Measurements from ENCODE around the gene FTSJ3.

FTSJ3 gene

DNA sequence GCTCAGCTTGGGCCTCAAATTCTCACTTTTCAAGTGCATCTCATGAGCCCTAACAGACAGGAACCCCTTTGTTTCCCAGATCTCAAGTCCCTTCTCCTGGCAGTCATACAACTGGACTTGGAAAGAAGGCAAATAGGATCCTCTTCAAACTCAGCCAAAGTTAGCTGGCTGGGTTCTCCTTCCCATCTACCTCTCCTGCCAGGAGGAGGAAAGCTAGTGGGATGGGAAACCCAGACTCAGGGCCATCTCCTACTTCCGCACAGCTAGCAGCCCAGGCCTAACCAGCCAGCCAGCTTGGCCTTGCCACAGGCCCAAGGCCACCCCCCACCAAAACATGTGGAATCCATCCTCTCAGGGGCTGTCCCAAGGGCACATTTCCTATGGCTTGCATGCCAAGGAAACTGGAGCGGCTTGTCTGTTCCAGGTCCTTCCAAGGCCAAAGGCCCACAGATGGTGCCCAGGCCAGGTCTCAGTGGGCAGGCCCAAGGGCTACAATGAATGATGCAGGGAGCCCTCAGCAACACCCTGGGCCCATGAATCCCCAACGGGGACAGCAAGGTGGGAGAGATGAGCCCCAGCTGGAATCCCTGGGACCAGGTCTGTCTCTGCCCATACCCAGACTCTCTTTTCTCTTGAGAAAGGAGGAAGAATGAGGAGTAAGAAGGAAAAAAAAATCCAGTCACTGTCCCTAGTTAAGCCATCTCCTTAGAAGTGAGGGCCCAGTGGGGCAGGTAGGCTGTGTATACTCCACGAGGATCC lies 13.3 kb upstream of the FTSJ3 start:
- H3K4me3 ChIP-seq (replicated peaks in 1 of 2; ENCODE audit: low read depth in 2 of 2, low read length in 2 of 2), result peak overlapping the region; percentile 90
- DNase-seq (ENCODE audit: low read depth in 2 of 2), result peak in 1 of 2 donors; percentile 52
- TF ChIP-seq, protein P1, sequence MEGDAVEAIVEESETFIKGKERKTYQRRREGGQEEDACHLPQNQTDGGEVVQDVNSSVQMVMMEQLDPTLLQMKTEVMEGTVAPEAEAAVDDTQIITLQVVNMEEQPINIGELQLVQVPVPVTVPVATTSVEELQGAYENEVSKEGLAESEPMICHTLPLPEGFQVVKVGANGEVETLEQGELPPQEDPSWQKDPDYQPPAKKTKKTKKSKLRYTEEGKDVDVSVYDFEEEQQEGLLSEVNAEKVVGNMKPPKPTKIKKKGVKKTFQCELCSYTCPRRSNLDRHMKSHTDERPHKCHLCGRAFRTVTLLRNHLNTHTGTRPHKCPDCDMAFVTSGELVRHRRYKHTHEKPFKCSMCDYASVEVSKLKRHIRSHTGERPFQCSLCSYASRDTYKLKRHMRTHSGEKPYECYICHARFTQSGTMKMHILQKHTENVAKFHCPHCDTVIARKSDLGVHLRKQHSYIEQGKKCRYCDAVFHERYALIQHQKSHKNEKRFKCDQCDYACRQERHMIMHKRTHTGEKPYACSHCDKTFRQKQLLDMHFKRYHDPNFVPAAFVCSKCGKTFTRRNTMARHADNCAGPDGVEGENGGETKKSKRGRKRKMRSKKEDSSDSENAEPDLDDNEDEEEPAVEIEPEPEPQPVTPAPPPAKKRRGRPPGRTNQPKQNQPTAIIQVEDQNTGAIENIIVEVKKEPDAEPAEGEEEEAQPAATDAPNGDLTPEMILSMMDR (IDR thresholded peaks at IDR 0.05; ENCODE audit: low read depth, low read length), result no peak

DNA sequence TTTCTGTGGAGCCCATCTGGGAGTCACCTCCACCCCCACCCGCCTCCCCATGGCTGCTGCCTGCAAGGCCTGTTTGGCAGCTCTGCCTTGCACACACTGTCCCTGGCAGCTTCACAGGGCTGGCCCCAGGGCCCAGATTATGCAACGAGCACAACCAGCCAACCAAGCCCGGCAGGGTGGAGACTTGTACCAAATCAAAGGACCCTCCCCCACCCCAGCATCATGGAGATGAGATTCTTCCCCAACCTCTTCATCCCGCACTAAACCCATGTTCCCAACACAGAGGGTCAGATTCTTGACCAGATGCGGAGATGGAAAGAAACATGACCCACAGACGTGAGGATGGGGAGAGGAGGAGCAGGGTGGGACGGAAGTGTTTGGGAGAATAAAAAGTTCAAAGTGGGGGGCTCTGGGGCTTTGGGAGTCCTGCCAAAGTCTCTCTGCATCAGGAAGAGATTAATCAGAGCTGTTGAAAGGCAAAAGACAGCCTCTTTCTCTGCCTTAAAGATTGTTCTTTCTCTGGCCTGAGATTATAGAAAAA lies 11.2 kb upstream of the FTSJ3 start:
- no peak overlapping the region for H3K4me3 ChIP-seq (replicated peaks in 1 of 2; ENCODE audit: low read depth in 2 of 2, low read length in 2 of 2)

DNA sequence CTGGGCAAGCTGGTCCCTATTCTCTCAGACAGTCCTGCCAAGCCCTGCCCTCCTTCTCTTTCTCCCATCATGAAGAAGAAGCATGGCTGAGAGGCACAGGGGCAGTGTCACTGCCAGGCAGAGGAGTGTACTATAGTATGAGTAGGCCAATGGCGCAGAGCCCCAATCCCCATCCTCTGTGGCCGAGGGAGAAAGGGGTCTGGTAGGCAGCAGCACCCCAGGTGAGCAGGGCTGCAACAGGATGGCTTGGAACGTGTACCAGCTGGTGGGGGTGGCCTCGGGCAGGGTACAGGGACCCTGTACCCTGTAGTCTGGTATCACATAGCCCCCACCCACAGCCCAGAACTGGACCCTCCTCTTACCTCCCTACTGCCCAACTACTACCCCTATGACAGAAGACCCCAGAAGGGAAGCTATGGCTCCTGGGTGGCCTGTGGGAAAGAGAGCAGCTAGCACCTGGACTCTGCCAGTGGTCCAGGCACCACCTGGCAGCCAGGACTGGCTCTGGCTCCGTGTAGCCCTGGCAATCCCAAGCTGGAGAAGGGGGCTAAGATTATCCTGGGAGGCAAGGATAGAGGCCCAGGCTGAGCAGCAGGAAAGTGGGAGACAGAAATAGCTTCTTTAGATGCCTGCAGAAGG lies 10.6 kb upstream of the FTSJ3 start:
- no peak for DNase-seq (ENCODE audit: low read depth in 2 of 2)
- H3K4me3 ChIP-seq (replicated peaks in 1 of 2; ENCODE audit: low read depth in 2 of 2, low read length in 2 of 2), result no peak overlapping the region
- TF ChIP-seq, protein P1 (IDR thresholded peaks at IDR 0.05; ENCODE audit: low read depth, low read length), result no peak

More for the DNA sequence above, 11.2 kb upstream of the FTSJ3 start:
- DNase-seq (ENCODE audit: low read depth in 2 of 2), result peak; percentile 77 to 96
- TF ChIP-seq, protein P1 (IDR thresholded peaks at IDR 0.05; ENCODE audit: low read depth, low read length), result no peak

DNA sequence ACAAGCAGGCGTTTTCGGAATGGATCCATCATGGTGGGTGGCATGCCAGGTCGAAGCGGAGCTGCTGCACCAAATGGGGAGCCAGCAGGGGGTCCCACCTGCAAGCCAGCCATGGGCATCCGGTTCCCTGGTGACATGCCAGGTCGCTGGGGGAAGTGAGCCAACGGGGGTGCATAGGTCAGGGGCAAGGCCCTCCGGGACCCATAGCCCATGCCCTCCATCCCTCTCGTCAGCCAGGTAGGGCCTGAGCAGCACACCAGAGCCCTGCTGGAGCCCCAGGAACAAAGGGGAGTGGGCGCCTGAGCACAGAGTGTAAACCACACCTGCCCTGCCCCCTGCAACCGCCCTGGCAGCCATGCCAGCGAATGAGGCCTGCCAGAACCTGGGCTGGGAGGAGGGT lies 10.0 kb upstream of the FTSJ3 start:
- H3K4me3 ChIP-seq (replicated peaks in 1 of 2; ENCODE audit: low read depth in 2 of 2, low read length in 2 of 2), result no peak overlapping the region
- no peak for DNase-seq (ENCODE audit: low read depth in 2 of 2)
- TF ChIP-seq, protein P1 (IDR thresholded peaks at IDR 0.05; ENCODE audit: low read depth, low read length), result no peak

DNA sequence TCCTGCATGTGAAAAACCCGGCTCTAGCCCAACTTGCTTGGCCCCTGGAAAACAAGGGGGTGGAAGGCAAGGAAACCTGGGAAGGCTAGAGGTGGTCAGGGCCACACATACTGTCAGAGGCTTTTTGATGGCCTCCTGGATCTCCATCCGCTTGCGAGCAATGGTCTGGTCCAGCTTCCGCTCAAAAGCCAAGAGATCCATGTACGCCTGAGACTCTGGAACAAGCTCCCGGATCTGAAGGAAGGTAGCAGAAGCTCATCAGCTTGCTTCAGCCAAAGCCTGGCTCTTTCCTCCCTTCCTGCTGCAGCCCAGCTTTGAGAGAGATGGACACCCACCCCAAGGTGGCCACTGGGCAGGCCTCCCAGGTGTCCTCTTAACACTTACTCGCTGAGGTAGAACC lies 9.3 kb upstream of the FTSJ3 start:
- DNase-seq (ENCODE audit: low read depth in 2 of 2), result no peak
- no peak overlapping the region for H3K4me3 ChIP-seq (replicated peaks in 1 of 2; ENCODE audit: low read depth in 2 of 2, low read length in 2 of 2)
- TF ChIP-seq, protein P1 (IDR thresholded peaks at IDR 0.05; ENCODE audit: low read depth, low read length), result no peak

DNA sequence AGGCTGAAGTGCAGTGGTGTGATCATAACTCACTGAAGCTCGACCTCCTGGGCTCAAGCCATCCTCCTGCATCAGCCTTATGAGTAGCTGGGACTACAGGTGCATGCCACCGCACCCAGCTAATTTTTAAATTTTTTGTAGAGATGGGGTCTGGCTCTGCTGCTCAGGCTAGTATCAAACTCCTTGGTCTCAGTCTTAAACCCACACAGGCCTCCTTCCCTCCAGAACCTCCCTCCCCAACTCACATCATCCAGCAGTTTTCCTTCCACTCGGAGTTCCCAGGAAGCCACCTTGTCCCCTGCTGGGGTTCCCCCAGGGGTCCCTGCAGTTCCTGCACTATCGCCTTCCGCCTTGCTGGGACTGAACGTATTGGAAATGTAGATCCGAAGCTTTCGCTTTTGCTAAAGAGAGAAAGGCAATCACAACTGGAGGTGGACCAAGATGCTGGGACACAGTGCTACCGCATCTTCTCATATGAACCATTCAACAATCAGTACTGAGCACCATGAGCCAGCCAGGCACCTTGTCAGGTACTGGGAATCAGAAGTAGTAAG lies 7.8 kb upstream of the FTSJ3 start:
- H3K4me3 ChIP-seq (replicated peaks in 1 of 2; ENCODE audit: low read depth in 2 of 2, low read length in 2 of 2), result no peak overlapping the region
- DNase-seq (ENCODE audit: low read depth in 2 of 2), result no peak
- TF ChIP-seq, protein P1 (IDR thresholded peaks at IDR 0.05; ENCODE audit: low read depth, low read length), result no peak
